C4-2B (cell line): ENCODE measurements around the gene GAS7.
A peak's percentile ranks its signal among the peaks of the same experiment; 100 is the strongest.
"Not testable (repeated sequence)": the region's sequence is repeated elsewhere in the genome, so short reads cannot be mapped to it uniquely, and the experiment has no call there.

Experiments
- H3K27ac ChIP-seq: fragments of 450-650 bp; 2 replicates; pipeline ENCODE4 v1.5.1; 2017
- ZFX ChIP-seq: fragments of 450-650 bp; IDR thresholded peaks from 2 replicates; pipeline ENCODE4 v1.6.1; 2017
- TF ChIP-seq, protein P1 (sequence below): fragments of 450-650 bp; conservative IDR thresholded peaks from 2 replicates; pipeline ENCODE4 v1.5.1; 2017; ENCODE audit warnings: mild to moderate bottlenecking

The GAS7 gene

GRCh38 chr17:9929871-9930270, 268.5 kb downstream of the GAS7 start:
- no peak for TF ChIP-seq ZFX
- TF ChIP-seq, protein P1, sequence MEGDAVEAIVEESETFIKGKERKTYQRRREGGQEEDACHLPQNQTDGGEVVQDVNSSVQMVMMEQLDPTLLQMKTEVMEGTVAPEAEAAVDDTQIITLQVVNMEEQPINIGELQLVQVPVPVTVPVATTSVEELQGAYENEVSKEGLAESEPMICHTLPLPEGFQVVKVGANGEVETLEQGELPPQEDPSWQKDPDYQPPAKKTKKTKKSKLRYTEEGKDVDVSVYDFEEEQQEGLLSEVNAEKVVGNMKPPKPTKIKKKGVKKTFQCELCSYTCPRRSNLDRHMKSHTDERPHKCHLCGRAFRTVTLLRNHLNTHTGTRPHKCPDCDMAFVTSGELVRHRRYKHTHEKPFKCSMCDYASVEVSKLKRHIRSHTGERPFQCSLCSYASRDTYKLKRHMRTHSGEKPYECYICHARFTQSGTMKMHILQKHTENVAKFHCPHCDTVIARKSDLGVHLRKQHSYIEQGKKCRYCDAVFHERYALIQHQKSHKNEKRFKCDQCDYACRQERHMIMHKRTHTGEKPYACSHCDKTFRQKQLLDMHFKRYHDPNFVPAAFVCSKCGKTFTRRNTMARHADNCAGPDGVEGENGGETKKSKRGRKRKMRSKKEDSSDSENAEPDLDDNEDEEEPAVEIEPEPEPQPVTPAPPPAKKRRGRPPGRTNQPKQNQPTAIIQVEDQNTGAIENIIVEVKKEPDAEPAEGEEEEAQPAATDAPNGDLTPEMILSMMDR, result no peak
- H3K27ac ChIP-seq, result no peak overlapping the region

- TF ChIP-seq, protein P1, result peak; percentile 84
- no peak for TF ChIP-seq ZFX
Observed at GRCh38 chr17:9928601-9929333, 269.6 kb downstream of the GAS7 start.

DNA sequence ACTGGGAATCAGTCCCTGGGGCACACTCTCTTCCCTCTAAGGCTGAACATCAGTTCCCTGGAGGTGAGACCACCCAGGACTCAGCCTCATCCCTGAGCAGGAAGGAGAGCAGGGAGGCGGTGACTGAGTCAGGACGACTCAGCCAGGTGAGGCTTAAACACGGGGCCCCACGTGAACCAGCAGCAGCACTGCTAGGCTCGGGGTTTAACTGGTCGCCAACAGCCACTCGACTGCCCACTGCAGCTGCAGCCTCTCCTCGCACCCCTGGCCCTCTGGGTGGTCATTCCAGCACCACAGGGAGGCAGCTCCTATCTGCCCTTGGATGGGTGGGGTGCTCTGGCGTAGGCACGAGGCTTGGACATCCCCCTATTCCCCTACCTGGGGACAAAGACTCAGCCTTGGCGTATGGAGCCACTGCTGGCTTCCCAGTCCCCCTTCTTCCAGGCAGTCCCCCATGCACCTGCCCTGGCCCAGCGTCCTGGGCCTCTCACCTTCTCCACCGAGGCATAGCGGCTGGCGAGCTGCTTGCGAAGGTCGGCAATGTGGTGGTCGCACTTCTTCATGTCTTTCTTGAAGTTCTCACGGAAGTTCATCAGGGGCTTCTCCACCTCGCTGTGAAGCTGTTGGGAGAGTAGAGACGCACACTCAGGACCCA, 272.1 kb downstream of the GAS7 start:
- no peak overlapping the region for H3K27ac ChIP-seq
- no peak for TF ChIP-seq ZFX
- TF ChIP-seq, protein P1, result no peak

More at GRCh38 chr17:9928601-9929333, 269.6 kb downstream of the GAS7 start:
- no peak overlapping the region for H3K27ac ChIP-seq

- TF ChIP-seq, protein P1, result no peak
- TF ChIP-seq ZFX, result no peak
Observed at GRCh38 chr17:9925457-9925856, 272.9 kb downstream of the GAS7 start.

DNA sequence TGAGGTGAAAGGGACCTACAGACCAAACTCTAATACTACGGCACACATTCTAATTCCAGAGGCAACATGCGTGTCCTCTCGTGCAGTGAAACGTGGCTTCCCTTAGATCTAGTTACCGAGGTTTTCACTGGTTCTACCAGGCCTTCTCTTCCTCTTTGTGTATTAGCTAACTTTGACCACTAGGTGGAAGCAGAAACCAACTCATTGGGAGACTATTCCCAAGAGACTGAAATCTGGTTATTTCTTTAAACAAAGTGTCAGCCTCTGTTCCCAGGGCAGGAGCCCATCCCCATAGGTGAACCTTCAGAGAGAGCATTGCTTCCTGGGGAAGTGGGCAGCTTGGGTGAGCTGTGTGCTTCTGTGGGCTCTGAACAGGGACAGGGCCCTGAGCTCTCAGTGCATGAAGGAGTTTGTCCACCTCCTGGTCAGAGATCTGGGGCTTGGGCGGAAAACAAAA, 273.6 kb downstream of the GAS7 start:
- H3K27ac ChIP-seq, result no peak overlapping the region
- no peak for TF ChIP-seq ZFX
- TF ChIP-seq, protein P1, result peak; percentile 88

More at GRCh38 chr17:9925457-9925856, 272.9 kb downstream of the GAS7 start:
- H3K27ac ChIP-seq, result no peak overlapping the region

- TF ChIP-seq, protein P1, result no peak
- TF ChIP-seq ZFX, result no peak
- no peak overlapping the region for H3K27ac ChIP-seq
Observed at GRCh38 chr17:9922012-9922848, 276.2 kb downstream of the GAS7 start.

DNA sequence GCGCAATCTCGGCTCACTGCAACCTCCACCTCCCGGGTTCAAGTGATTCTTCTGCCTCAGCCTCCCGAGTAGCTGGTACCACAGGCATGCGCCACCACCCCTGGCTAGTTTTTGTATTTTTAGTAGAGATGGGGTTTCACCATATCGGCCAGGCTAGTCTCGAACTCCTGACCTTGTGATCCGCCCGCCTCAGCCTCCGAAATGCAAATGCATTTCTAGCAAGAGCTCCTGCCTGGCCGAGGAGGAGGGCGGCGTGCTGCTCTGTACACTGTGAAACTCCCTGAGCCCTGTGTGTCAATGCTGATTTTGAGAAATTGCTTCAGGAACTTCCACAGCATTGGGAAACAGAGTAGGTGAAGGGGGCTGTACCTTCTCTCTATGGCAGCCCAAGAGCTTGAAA, 277.2 kb downstream of the GAS7 start:
- not testable (repeated sequence) for H3K27ac ChIP-seq
